Measurements from ENCODE around the gene MIER2.

Gene MIER2

DNA sequence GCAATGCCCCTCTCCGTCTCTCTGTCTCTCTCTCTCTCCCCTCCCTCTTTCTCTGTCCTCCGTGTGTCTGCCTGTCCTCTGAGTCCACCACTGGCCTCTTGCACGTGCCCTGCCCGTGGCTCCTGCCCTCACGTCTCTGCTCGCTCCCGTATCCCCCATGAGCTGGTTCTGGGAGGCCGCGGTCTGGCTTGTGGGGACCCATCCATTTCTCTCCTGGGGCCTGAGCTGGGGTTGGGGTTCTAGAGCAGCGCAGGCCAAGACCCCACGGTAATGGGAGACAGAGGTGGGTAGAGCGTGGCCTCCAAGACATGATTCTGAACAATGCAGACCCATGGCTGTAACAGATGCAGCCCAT lies 45.3 kb upstream of the MIER2 start:
- TF ChIP-seq EZH2 (IDR thresholded peaks at IDR 0.05; ENCODE audit: borderline replicate concordance, low read length) = no peak
- TF ChIP-seq, protein P1, sequence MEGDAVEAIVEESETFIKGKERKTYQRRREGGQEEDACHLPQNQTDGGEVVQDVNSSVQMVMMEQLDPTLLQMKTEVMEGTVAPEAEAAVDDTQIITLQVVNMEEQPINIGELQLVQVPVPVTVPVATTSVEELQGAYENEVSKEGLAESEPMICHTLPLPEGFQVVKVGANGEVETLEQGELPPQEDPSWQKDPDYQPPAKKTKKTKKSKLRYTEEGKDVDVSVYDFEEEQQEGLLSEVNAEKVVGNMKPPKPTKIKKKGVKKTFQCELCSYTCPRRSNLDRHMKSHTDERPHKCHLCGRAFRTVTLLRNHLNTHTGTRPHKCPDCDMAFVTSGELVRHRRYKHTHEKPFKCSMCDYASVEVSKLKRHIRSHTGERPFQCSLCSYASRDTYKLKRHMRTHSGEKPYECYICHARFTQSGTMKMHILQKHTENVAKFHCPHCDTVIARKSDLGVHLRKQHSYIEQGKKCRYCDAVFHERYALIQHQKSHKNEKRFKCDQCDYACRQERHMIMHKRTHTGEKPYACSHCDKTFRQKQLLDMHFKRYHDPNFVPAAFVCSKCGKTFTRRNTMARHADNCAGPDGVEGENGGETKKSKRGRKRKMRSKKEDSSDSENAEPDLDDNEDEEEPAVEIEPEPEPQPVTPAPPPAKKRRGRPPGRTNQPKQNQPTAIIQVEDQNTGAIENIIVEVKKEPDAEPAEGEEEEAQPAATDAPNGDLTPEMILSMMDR (IDR thresholded peaks at IDR 0.05; ENCODE audit: low read length) = no peak
- Histone ChIP-seq H3K9me2 (ENCODE audit: low read depth, low read length) (no peaks in the 10 kb centered on the region), H3K9ac (ENCODE audit: low read length) (no peak overlapping the region), H3F3A (ENCODE audit: insufficient read depth, low read length) (no peaks in the 10 kb centered on the region), H3K9me3 (ENCODE audit: low read length) (no peaks in the 10 kb centered on the region), H3K27ac (ENCODE audit: low read depth, low read length, poor library complexity, severe bottlenecking) (no peak overlapping the region), H3K27me3 (ENCODE audit: insufficient read depth, low read length) (no peaks in the 10 kb centered on the region), H2AFZ (ENCODE audit: low read length) (no peak overlapping the region), H3K79me2 (ENCODE audit: insufficient read depth, low read length) (no peaks in the 10 kb centered on the region), H3K4me1 (ENCODE audit: insufficient read depth, low read length, severe bottlenecking) (no peaks in the 10 kb centered on the region), H3K4me3 (ENCODE audit: low read depth, low read length, poor library complexity, severe bottlenecking) (no peak overlapping the region), H3K4me2 (ENCODE audit: low read length) (no peak overlapping the region), H4K20me1 (ENCODE audit: insufficient read depth, low read length) (no peaks in the 10 kb centered on the region), H3K36me3 (ENCODE audit: insufficient read depth, low read length) (no peaks in the 10 kb centered on the region)

DNA sequence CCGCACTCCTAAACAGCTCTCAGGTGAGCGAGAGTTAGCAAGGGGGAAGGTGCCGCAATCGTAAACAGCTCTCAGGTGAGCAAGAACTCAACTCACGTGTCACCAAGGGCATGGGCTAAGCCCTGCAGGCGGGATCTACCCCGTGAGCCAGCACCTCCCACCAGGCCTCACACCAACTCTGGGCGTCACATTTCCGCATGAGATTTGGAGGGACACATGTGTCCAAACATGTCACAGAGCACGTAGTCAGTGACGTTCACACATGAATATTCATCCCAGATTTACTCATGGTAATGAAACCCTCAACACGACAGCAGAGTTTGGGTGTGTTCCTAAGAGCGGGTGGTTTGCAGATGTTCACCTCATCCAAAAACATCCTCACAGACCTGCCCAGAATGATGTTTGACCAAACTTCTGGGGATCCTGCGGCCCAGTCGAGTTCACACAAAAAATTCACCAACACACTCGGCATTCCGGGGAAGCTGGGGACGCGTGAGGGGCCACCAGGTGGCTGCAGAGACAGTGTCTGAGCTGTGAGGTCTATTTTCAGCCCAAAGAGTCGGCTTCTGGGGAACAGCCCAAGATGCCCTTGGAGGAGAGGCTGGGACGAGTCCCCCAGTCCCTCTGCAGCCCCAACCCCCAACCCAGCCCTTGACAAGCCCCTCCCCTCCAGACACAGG lies 44.8 kb upstream of the MIER2 start:
- H3K9me3 ChIP-seq (ENCODE audit: low read length) = no peaks in the 10 kb centered on the region
- peaks cover 2% of the 10 kb centered on the region for H3K4me1 ChIP-seq (ENCODE audit: insufficient read depth, low read length, severe bottlenecking)
- H3K27me3 ChIP-seq (ENCODE audit: insufficient read depth, low read length) = no peaks in the 10 kb centered on the region
- no peaks in the 10 kb centered on the region for H3F3A ChIP-seq (ENCODE audit: insufficient read depth, low read length)
- no peak overlapping the region for H3K9ac ChIP-seq (ENCODE audit: low read length)
- no peak overlapping the region for H3K4me3 ChIP-seq (ENCODE audit: low read depth, low read length, poor library complexity, severe bottlenecking)
- no peak overlapping the region for H2AFZ ChIP-seq (ENCODE audit: low read length)
- H3K36me3 ChIP-seq (ENCODE audit: insufficient read depth, low read length) = no peaks in the 10 kb centered on the region
- H3K4me2 ChIP-seq (ENCODE audit: low read length) = no peak overlapping the region
- TF ChIP-seq EZH2 (IDR thresholded peaks at IDR 0.05; ENCODE audit: borderline replicate concordance, low read length) = no peak
- TF ChIP-seq, protein P1 (IDR thresholded peaks at IDR 0.05; ENCODE audit: low read length) = no peak
- no peaks in the 10 kb centered on the region for H3K79me2 ChIP-seq (ENCODE audit: insufficient read depth, low read length)
- no peak overlapping the region for H3K27ac ChIP-seq (ENCODE audit: low read depth, low read length, poor library complexity, severe bottlenecking)
- no peaks in the 10 kb centered on the region for H3K9me2 ChIP-seq (ENCODE audit: low read depth, low read length)
- no peaks in the 10 kb centered on the region for H4K20me1 ChIP-seq (ENCODE audit: insufficient read depth, low read length)

DNA sequence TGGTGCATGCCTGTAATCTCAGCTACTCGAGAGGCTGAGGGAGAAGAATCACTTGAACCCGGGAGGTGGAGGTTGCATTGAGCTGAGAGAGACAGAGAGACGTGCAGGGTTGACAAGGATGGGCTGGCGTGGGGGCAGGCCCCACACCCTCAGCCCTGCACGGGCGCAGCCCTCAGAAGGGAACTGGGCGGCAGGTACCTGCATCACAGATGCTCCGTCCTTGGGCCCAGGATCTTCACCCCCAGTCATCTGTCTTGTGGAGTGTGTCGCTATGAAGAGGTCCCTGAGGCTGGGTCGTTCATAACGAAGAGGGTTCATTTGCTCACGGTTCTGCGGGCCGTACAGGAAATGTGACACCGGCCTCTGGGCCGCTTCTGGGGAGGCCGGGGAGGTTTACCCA lies 44.1 kb upstream of the MIER2 start:
- Histone ChIP-seq H3K4me1 (ENCODE audit: insufficient read depth, low read length, severe bottlenecking) (peaks cover 7% of the 10 kb centered on the region), H3K9ac (ENCODE audit: low read length) (no peak overlapping the region), H3K9me3 (ENCODE audit: low read length) (no peaks in the 10 kb centered on the region), H3K36me3 (ENCODE audit: insufficient read depth, low read length) (no peaks in the 10 kb centered on the region), H4K20me1 (ENCODE audit: insufficient read depth, low read length) (no peaks in the 10 kb centered on the region), H3K27ac (ENCODE audit: low read depth, low read length, poor library complexity, severe bottlenecking) (no peak overlapping the region), H3F3A (ENCODE audit: insufficient read depth, low read length) (no peaks in the 10 kb centered on the region), H3K4me3 (ENCODE audit: low read depth, low read length, poor library complexity, severe bottlenecking) (no peak overlapping the region), H2AFZ (ENCODE audit: low read length) (no peak overlapping the region), H3K4me2 (ENCODE audit: low read length) (no peak overlapping the region), H3K9me2 (ENCODE audit: low read depth, low read length) (no peaks in the 10 kb centered on the region), H3K79me2 (ENCODE audit: insufficient read depth, low read length) (no peaks in the 10 kb centered on the region), H3K27me3 (ENCODE audit: insufficient read depth, low read length) (no peaks in the 10 kb centered on the region)
- TF ChIP-seq, protein P1 (IDR thresholded peaks at IDR 0.05; ENCODE audit: low read length) = no peak
- TF ChIP-seq EZH2 (IDR thresholded peaks at IDR 0.05; ENCODE audit: borderline replicate concordance, low read length) = no peak

Measured in OCI-LY1 (cell line).